HepG2 (cell line): Measurements from ENCODE around the gene KCNJ14. TPM values are rescaled to one million over a fixed set of nuclear protein-coding genes. Genes with fewer than 3 reads are reported as not detected.

Experiments
- ATF3 ChIP-seq: sonication (generic); formaldehyde crosslinking; IDR thresholded peaks from 2 replicates; pipeline ENCODE4 v1.4.0; 2020; ENCODE audit warnings: missing genetic modification reagents
- FOSL1 ChIP-seq: sonication (generic); formaldehyde crosslinking; IDR thresholded peaks from 2 replicates; pipeline ENCODE4 v1.9.0; 2021; ENCODE audit warnings: missing genetic modification reagents, borderline replicate concordance
- HNRNPH1 ChIP-seq: fragments of 200-400 bp; formaldehyde crosslinking; optimal IDR thresholded peaks from 2 replicates; pipeline ENCODE3; 2017; ENCODE audit warnings: mild to moderate bottlenecking, low read depth, low read length
- HOMEZ ChIP-seq: IDR thresholded peaks from 2 replicates; pipeline ENCODE4 v1.6.1; 2016; ENCODE audit warnings: low read depth
- MAZ ChIP-seq, 2 experiments: sonication (generic) in 1 of 2; formaldehyde crosslinking in 1 of 2; IDR thresholded peaks; 2 replicates each; pipeline versions ENCODE4 v1.5.0 to v1.6.1; 2012 to 2020; ENCODE audit warnings: low read depth in 2 of 2, mild to moderate bottlenecking in 2 of 2, borderline replicate concordance in 1 of 2, improper control_type of control experiment in 1 of 2, low read length in 1 of 2, missing genetic modification reagents in 1 of 2, moderate library complexity in 1 of 2
- MED1 ChIP-seq: sonication (generic); formaldehyde crosslinking; IDR thresholded peaks from 2 replicates; pipeline ENCODE4 v1.4.0; 2020; ENCODE audit warnings: missing genetic modification reagents
- MIER3 ChIP-seq: IDR thresholded peaks from 2 replicates; pipeline ENCODE4 v1.6.1; 2016; ENCODE audit warnings: missing compliant biosample characterization, borderline replicate concordance
- MTA3 ChIP-seq: sonication (generic); formaldehyde crosslinking; IDR thresholded peaks from 2 replicates; pipeline ENCODE4 v1.4.0; 2020; ENCODE audit warnings: missing genetic modification reagents
- SIN3A ChIP-seq: IDR thresholded peaks from 2 replicates; pipeline ENCODE4 v1.6.1; 2011; ENCODE audit warnings: low read depth, mild to moderate bottlenecking, control low read depth, low read length, borderline replicate concordance
- ZBTB38 ChIP-seq: sonication (generic); formaldehyde crosslinking; IDR thresholded peaks from 2 replicates; pipeline ENCODE4 v1.5.1; 2020; ENCODE audit warnings: mild to moderate bottlenecking, missing genetic modification reagents
- ZNF282 ChIP-seq: fragments of 450-650 bp; IDR thresholded peaks from 2 replicates; pipeline ENCODE4 v1.6.1; 2018; ENCODE audit not compliant: partially characterized antibody
- ZNF557 ChIP-seq: sonication (generic); formaldehyde crosslinking; IDR thresholded peaks from 2 replicates; pipeline ENCODE4 v1.4.0; 2020; ENCODE audit warnings: missing genetic modification reagents
- ZNF616 ChIP-seq: sonication (generic); formaldehyde crosslinking; IDR thresholded peaks from 2 replicates; pipeline ENCODE4 v1.5.0; 2020; ENCODE audit warnings: low read depth, mild to moderate bottlenecking, missing genetic modification reagents
- polyA plus RNA-seq, 8 experiments: library from polyadenylated mRNA; depleted of rRNA in 3 of 8; stranded (reverse) in 7 of 8; unstranded in 1 of 8; fragments of >200 nt; fragmentation: Illumina TruSeq in 4 of 8; extraction: Trizol in 4 of 8; gene quantifications; 2 replicates each; pipeline versions ENCODE4 v1.2.1 to v1.2.3, GENCODE V29; 2011 to 2016; ENCODE audit warnings: low read depth in 4 of 8, missing spikeins in 1 of 8, mixed read lengths in 1 of 8; ENCODE audit not compliant: insufficient read depth in 1 of 8
- total RNA-seq, 5 experiments: library from RNA; depleted of rRNA; stranded (reverse); fragments of >200 nt; fragmentation: Illumina TruSeq; extraction: Trizol; gene quantifications; 2 replicates each; pipeline ENCODE4 v1.2.3, GENCODE V29; 2016; ENCODE audit warnings: low read depth in 1 of 5
- TF ChIP-seq, protein P1 (sequence below): sonication (generic); formaldehyde crosslinking; IDR thresholded peaks from 2 replicates; pipeline ENCODE4 v1.5.0; 2020; ENCODE audit warnings: mild to moderate bottlenecking, missing genetic modification reagents, borderline replicate concordance
- TF ChIP-seq, protein P2 (sequence below): sonication (generic); formaldehyde crosslinking; IDR thresholded peaks from 2 replicates; pipeline ENCODE4 v1.4.0; 2020; ENCODE audit warnings: low read depth, missing genetic modification reagents

The KCNJ14 gene
- total and polyA plus RNA-seq, 2 of the 13 experiments (the other 11 are each of a cell fraction or from before 2014, with no cell fraction given) = 0.20 to 0.51 TPM

DNA sequence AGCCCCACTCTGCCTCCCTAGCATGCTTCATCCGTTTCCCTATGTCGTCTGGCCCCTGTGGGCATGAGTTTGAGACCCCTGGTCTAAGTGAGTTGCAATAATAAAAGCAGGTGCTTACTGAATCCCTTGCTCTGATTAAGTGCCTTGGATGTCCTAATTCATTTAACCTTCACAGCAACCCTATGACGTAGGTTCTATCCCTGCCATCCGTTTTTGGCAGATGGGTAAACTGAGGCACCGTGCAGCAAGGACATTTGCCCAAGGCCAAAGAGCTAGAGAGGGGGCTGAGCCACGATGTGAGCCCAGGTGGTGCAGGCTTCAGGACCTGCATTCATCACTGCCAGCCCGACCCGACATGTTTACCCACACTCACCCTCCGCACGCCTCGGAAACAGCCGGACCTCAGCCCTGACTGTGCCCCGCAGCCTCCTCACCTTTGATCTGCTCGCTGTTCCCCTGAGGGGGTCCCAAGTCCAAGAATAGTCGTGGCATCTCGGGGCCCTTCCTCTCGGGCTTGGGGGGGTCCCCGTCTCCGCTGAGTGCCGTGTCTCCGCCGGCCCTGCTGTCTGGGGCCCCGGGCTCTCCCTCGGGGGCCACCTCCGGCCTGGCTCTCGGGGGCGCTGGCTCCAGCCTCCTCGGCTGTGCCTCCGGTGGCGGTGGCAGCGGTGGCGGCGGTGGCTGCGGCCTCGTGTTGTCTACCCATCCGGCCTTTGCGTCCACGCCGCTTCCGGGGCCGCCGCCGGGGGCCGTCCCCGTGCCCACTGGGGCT is 41.8 kb downstream of the KCNJ14 start (continued):
- TF ChIP-seq, protein P1, sequence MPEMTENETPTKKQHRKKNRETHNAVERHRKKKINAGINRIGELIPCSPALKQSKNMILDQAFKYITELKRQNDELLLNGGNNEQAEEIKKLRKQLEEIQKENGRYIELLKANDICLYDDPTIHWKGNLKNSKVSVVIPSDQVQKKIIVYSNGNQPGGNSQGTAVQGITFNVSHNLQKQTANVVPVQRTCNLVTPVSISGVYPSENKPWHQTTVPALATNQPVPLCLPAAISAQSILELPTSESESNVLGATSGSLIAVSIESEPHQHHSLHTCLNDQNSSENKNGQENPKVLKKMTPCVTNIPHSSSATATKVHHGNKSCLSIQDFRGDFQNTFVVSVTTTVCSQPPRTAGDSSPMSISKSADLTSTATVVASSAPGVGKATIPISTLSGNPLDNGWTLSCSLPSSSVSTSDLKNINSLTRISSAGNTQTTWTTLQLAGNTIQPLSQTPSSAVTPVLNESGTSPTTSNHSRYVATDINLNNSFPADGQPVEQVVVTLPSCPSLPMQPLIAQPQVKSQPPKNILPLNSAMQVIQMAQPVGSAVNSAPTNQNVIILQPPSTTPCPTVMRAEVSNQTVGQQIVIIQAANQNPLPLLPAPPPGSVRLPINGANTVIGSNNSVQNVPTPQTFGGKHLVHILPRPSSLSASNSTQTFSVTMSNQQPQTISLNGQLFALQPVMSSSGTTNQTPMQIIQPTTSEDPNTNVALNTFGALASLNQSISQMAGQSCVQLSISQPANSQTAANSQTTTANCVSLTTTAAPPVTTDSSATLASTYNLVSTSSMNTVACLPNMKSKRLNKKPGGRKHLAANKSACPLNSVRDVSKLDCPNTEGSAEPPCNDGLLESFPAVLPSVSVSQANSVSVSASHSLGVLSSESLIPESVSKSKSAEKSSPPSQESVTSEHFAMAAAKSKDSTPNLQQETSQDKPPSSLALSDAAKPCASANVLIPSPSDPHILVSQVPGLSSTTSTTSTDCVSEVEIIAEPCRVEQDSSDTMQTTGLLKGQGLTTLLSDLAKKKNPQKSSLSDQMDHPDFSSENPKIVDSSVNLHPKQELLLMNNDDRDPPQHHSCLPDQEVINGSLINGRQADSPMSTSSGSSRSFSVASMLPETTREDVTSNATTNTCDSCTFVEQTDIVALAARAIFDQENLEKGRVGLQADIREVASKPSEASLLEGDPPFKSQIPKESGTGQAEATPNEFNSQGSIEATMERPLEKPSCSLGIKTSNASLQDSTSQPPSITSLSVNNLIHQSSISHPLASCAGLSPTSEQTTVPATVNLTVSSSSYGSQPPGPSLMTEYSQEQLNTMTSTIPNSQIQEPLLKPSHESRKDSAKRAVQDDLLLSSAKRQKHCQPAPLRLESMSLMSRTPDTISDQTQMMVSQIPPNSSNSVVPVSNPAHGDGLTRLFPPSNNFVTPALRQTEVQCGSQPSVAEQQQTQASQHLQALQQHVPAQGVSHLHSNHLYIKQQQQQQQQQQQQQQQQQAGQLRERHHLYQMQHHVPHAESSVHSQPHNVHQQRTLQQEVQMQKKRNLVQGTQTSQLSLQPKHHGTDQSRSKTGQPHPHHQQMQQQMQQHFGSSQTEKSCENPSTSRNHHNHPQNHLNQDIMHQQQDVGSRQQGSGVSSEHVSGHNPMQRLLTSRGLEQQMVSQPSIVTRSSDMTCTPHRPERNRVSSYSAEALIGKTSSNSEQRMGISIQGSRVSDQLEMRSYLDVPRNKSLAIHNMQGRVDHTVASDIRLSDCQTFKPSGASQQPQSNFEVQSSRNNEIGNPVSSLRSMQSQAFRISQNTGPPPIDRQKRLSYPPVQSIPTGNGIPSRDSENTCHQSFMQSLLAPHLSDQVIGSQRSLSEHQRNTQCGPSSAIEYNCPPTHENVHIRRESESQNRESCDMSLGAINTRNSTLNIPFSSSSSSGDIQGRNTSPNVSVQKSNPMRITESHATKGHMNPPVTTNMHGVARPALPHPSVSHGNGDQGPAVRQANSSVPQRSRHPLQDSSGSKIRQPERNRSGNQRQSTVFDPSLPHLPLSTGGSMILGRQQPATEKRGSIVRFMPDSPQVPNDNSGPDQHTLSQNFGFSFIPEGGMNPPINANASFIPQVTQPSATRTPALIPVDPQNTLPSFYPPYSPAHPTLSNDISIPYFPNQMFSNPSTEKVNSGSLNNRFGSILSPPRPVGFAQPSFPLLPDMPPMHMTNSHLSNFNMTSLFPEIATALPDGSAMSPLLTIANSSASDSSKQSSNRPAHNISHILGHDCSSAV (CRISPR knock-in tag) = no peak
- TF ChIP-seq, protein P2, sequence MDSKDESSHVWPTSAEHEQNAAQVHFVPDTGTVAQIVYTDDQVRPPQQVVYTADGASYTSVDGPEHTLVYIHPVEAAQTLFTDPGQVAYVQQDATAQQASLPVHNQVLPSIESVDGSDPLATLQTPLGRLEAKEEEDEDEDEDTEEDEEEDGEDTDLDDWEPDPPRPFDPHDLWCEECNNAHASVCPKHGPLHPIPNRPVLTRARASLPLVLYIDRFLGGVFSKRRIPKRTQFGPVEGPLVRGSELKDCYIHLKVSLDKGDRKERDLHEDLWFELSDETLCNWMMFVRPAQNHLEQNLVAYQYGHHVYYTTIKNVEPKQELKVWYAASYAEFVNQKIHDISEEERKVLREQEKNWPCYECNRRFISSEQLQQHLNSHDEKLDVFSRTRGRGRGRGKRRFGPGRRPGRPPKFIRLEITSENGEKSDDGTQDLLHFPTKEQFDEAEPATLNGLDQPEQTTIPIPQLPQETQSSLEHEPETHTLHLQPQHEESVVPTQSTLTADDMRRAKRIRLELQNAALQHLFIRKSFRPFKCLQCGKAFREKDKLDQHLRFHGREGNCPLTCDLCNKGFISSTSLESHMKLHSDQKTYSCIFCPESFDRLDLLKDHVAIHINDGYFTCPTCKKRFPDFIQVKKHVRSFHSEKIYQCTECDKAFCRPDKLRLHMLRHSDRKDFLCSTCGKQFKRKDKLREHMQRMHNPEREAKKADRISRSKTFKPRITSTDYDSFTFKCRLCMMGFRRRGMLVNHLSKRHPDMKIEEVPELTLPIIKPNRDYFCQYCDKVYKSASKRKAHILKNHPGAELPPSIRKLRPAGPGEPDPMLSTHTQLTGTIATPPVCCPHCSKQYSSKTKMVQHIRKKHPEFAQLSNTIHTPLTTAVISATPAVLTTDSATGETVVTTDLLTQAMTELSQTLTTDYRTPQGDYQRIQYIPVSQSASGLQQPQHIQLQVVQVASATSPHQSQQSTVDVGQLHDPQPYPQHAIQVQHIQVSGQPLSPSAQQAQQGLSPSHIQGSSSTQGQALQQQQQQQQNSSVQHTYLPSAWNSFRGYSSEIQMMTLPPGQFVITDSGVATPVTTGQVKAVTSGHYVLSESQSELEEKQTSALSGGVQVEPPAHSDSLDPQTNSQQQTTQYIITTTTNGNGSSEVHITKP = no peak
- TF ChIP-seq ZBTB38 (CRISPR knock-in tag) (peak; percentile 45; the same call in 1 of the 2 replicates), ATF3 (CRISPR knock-in tag) (no peak), SIN3A (no peak), ZNF282 (no peak), MTA3 (CRISPR knock-in tag) (no peak), ZNF616 (CRISPR knock-in tag) (no peak), FOSL1 (CRISPR knock-in tag) (no peak), ZNF557 (CRISPR knock-in tag) (no peak), MED1 (CRISPR knock-in tag) (0 out of 2 replicates have a peak, but pooled peaks have one; percentile 7), HOMEZ (CRISPR knock-in tag) (no peak), MAZ (IDR thresholded peaks at IDR 0.05; ENCODE audit: borderline replicate concordance, low read depth, low read length) (no peak), MAZ (CRISPR knock-in tag; IDR thresholded peaks at IDR 0.05; ENCODE audit: low read depth) (no peak), HNRNPH1 (no peak), MIER3 (CRISPR knock-in tag) (no peak)
